Mammary epithelial cell (primary cell): ENCODE measurements around the gene ADARB2.

Experiments
- EZH2 ChIP-seq: IDR thresholded peaks from 2 replicates; pipeline ENCODE4 v1.6.1; 2012; ENCODE audit warnings: low read length, inconsistent platforms, borderline replicate concordance
- TF ChIP-seq, protein P1 (sequence below), 2 donors: IDR thresholded peaks in 1 of 2; conservative IDR thresholded peaks in 1 of 2; 2 replicates each; pipeline ENCODE4 v1.5.1; 2011 to 2012; ENCODE audit warnings: inconsistent platforms in 2 of 2, low read length in 2 of 2, mild to moderate bottlenecking in 2 of 2, control low read depth in 1 of 2, low read depth in 1 of 2; ENCODE audit not compliant: insufficient read depth in 1 of 2; ENCODE audit errors: extremely low read depth in 1 of 2

DNA sequence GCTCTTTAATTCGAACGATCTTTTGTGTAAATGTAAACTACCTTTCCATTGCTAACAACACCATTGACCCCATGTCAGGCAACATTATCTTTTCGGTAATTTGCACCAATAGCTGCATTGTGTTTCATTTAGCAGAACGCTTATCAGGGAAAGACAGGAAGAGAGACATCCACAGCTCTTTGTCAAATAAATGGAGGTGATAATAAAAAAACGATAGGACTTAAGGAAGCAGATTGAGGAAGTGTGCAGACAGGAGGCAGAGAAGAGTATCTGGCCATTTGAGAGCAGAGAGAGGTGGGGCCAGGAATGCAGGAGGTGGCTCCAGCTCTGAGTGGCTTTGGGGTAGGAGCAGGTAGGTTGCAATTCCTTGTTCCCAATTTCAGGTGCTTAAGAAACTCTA lies 37.5 kb upstream of the ADARB2 start:
- TF ChIP-seq, protein P1, sequence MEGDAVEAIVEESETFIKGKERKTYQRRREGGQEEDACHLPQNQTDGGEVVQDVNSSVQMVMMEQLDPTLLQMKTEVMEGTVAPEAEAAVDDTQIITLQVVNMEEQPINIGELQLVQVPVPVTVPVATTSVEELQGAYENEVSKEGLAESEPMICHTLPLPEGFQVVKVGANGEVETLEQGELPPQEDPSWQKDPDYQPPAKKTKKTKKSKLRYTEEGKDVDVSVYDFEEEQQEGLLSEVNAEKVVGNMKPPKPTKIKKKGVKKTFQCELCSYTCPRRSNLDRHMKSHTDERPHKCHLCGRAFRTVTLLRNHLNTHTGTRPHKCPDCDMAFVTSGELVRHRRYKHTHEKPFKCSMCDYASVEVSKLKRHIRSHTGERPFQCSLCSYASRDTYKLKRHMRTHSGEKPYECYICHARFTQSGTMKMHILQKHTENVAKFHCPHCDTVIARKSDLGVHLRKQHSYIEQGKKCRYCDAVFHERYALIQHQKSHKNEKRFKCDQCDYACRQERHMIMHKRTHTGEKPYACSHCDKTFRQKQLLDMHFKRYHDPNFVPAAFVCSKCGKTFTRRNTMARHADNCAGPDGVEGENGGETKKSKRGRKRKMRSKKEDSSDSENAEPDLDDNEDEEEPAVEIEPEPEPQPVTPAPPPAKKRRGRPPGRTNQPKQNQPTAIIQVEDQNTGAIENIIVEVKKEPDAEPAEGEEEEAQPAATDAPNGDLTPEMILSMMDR (conservative IDR thresholded peaks at IDR 0.05 in 1 of 2, IDR thresholded peaks at IDR 0.05 in 1 of 2; ENCODE audit: extremely low read depth in 1 of 2, insufficient read depth in 1 of 2, low read depth in 1 of 2, low read length in 2 of 2) = no peak
- no peak for TF ChIP-seq EZH2
